Choroid plexus epithelial cell (primary cell): ENCODE results near the gene ADAMTS19.

Experiments used
- DNase-seq: peaks from one replicate; pipeline ENCODE4 v3.0.0-alpha.2; 2010; ENCODE audit warnings: low read depth
- H3K4me3 ChIP-seq: 2 replicates; pipeline ENCODE4 v1.5.1; 2011; ENCODE audit warnings: low read depth, mild to moderate bottlenecking, control low read depth, low read length, moderate library complexity
- TF ChIP-seq, protein P1 (sequence below): conservative IDR thresholded peaks from 2 replicates; pipeline ENCODE4 v1.5.1; 2011; ENCODE audit warnings: low read depth, mild to moderate bottlenecking, control low read depth, inconsistent platforms, low read length, moderate library complexity

Gene ADAMTS19

DNA sequence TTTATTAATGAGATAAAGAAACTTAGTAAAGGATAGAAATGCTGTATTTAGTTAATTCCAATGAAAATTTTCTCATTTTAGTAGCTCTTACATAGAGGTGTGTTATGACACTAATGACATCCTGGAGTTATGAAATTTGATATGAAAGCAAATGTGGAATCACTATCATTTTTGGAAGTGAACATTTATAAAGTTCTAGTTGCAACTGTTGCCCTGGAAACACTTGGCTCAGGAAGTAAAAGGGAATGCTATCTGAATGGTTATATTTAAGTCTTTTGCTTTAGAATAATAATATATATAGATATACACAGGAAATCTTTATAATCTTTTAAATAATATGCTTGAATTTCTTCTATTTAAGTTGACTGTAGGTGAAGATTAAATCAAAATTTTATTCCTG, 16.7 kb downstream of the ADAMTS19 start:
- TF ChIP-seq, protein P1, sequence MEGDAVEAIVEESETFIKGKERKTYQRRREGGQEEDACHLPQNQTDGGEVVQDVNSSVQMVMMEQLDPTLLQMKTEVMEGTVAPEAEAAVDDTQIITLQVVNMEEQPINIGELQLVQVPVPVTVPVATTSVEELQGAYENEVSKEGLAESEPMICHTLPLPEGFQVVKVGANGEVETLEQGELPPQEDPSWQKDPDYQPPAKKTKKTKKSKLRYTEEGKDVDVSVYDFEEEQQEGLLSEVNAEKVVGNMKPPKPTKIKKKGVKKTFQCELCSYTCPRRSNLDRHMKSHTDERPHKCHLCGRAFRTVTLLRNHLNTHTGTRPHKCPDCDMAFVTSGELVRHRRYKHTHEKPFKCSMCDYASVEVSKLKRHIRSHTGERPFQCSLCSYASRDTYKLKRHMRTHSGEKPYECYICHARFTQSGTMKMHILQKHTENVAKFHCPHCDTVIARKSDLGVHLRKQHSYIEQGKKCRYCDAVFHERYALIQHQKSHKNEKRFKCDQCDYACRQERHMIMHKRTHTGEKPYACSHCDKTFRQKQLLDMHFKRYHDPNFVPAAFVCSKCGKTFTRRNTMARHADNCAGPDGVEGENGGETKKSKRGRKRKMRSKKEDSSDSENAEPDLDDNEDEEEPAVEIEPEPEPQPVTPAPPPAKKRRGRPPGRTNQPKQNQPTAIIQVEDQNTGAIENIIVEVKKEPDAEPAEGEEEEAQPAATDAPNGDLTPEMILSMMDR, result no peak
- H3K4me3 ChIP-seq, result no peak overlapping the region

DNA sequence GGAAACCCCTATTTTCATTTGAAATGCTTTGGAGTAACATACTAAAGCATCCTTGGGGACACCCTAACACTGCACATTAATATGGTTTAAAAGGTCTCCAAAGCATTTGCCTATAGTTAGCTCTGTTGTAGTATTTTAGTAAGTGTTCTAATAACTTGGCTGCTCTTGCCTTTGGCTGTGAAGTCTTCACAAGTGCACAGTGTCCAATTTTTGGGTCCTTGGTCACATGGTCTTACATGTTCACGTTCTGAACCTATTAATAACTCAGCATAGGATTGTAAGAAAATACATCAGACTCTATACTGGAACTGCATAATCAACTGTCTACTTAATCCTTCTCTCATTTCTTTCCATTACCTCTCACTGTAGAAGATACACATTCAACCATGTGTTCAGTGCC, 17.4 kb downstream of the ADAMTS19 start:
- TF ChIP-seq, protein P1, result no peak
- no peak for DNase-seq
- H3K4me3 ChIP-seq, result no peak overlapping the region

More for the DNA sequence above, 16.7 kb downstream of the ADAMTS19 start:
- no peak for DNase-seq

DNA sequence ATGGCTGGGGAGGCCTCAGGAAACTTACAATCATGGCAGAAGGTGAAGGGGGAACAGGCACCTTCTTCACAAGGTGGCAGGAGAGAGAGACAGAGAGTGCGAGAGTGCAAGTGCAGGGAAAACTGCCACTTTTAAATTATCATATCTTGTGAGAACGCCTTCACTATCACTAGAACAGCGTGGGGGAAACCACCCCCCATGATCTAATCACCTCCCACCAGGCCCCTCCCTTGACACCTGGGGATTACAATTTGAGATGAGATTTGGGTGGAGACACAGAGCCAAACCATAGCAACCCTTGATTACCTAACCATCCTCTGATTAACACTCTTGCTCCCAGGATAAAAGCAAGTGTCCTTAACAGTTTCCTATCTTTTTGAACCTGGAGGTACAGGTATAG, 21.1 kb downstream of the ADAMTS19 start:
- no peak overlapping the region for H3K4me3 ChIP-seq
- TF ChIP-seq, protein P1, result no peak
- DNase-seq, result no peak

DNA sequence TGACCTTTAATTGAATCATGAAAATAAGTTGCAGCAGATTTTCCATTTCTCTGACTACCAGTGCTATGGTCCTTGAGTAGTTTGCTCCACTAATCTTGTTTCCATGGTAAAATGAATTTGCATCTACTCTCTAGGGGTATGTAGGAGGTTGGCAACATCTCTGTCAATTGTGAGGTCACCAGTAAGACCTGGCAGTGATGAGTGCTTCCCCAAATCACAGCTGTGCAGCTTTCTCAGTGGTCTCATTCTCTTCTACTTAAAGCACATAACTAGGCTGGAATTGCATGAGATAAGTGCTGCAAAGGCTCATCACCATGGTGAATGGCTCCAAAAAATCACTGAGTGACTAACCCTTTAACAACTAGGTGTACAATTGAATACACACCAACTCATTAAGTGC, 36.3 kb downstream of the ADAMTS19 start:
- no peak for DNase-seq
- TF ChIP-seq, protein P1, result no peak
- no peak overlapping the region for H3K4me3 ChIP-seq

DNA sequence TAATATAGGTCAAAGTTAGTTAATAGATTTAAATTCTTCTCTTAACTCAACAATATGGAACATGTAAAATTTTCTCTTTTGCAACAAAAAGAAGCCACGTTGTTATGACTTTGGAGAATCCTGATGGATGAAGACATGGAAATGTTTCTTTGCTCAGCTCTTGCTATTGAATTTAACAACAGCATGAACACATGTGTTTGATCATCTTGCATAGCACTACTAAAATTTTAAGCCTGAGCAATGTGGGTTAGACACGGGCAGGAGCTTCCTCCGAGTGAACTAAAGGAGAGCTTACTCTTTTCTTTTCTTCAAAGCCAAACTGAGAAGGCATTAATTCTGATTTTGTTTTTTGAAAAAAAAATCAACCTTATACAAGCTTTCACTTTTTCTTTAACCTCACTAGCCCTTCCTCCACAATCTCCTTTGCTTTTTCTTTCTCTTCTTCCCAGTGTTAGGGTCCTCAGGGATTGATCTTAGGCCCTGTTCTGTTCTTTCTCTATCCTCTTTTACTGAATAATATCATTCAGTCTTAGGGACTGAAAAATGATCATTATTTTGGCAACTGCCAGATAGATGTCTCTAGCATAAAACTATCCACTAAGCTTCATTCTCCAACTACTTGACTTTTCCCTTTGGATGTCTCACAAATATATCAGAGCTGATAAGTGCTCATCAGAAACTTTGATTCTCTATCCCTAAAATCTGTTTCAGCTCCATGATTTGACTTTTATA, 36.9 kb downstream of the ADAMTS19 start:
- TF ChIP-seq, protein P1, result no peak
- no peak for DNase-seq
- H3K4me3 ChIP-seq, result no peak overlapping the region

DNA sequence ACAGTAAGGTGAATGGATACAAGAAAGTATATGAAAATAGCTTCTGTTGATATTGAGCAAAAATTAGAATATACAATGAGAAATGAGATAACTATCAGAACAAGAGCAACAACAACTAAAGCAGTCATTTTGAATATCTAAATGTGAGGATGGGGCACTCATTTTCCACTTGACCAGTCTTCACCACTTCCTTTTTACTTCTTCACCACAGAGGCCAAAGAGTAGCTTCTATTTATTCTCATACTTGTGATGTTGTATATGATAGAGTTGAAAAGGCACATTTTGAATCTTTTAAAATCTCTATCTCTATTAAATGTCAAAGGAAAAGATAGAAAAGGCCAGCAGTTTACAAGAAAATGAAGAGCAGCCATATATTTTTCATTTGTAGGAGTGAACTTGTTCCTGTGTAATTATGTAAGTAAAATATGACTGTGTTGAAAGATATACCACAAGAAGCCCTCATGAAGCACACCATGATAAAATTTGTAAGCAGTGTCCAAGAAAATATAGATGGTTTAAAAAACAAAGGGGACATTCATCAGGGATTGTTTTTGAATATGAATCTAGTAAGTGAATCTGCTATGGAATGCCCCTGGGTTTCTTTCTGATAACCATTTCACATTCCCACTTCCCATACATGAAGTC, 39.2 kb downstream of the ADAMTS19 start:
- TF ChIP-seq, protein P1, result no peak
- DNase-seq, result no peak
- no peak overlapping the region for H3K4me3 ChIP-seq

DNA sequence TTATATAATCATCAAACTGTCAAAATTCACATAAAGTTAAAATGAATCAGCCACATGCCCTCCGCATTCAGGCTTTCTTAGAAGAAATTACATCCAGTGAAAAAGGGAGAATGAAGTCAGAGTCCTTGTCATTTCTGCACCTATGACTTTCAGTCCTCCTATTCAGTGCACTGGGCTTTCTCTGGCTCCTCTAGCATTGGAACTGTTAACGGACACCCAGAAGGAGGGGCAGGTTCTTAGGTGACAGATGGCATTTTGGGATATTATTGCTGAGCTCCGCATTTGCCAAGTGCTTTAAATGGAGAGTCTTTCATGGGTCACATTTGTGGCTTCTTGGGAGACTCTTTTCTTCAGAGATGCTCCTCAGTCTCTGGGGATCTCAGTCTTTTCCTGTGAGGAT, 40.0 kb downstream of the ADAMTS19 start:
- DNase-seq, result no peak
- TF ChIP-seq, protein P1, result no peak

More for the DNA sequence above, 40.0 kb downstream of the ADAMTS19 start:
- no peak overlapping the region for H3K4me3 ChIP-seq
